NCI-H524 treated with DMSO at 0.1 percent for 48 hours (cell line): ENCODE data around the gene B3GNT7.
"Not testable (repeated sequence)": the region's sequence is repeated elsewhere in the genome, so short reads cannot be mapped to it uniquely, and the experiment has no call there.

Experiments used
- DNase-seq: peaks from one replicate; lab custom pipeline; 2025; lab: John Stamatoyannopoulos, UW

Gene B3GNT7

DNA sequence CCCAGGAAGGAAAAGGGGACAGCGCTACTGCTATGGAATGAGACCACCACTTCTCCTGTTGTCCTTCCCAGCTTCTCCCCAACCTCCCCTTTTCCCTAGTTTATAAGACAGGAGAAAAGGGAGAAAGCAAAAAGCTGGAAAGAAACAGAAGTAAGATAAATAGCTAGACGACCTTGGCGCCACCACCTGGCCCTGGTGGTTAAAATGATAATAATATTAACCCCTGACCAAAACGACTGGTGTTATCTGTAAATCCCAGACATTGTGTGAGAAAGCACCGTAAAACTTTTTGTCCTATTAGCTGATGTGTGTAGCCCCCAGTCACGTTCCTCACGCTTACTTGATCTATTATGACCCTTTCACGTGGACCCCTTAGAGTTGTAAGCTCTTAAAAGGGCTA lies 5.2 kb downstream of the B3GNT7 start:
- not testable (repeated sequence) for DNase-seq

- not testable (repeated sequence) for DNase-seq
Observed at GRCh38 chr2:231401101-231401500, 5.6 kb downstream of the B3GNT7 start.

GRCh38 chr2:231403421-231404182 lies 8.1 kb downstream of the B3GNT7 start:
- not testable (repeated sequence) for DNase-seq

GRCh38 chr2:231404183-231404578 lies 8.7 kb downstream of the B3GNT7 start:
- not testable (repeated sequence) for DNase-seq

DNA sequence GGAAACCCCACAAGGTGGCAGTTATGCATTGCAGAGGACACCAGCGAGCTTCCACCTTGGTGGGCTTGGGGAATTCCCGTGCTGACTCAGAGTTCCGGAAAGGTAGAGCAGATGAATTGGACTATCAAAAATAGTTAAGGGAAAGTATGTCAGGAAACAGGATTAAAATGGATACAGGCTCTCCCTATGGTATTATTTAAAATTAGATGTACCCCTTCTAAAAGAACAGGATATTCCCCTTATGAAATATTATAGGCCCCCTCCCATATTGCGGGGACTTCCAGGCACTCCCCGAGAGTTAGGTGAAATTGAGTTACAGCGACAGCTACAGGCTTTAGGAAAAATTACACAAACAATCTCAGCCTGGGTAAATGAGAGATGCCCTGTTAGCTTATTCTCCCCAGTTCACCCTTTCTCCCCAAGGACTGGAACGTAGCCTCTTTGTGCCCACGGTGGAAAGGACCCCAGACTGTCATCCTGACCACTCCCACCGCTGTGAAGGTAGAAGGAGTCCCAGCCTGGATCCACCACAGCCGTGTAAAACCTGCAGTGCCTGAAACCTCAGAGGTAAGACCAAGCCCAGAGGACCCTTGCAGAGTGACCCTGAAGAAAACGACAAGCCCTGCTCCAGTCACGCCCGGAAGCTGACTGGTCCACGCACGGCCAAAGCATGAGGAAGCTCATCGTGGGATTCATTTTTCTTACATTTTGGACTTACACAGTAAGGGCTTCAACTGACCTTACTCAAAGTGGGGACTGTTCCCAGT lies 10.3 kb downstream of the B3GNT7 start:
- DNase-seq, result not testable (repeated sequence)

DNA sequence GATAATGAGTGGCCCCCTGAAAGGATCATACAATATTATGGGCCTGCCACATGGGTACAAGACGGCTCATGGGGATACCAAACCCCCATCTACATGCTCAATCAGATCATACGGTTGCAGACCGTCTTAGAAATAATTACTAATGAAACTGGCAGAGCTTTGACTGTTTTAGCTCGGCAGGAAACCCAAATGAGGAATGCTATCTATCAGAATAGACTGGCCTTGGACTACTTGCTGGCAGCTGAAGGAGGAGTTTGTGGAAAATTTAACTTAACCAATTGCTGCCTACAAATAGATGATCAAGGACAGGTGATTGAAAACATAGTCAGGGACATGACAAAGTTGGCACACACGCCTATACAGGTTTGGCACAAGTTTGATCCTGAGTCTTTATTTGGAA lies 12.2 kb downstream of the B3GNT7 start:
- not testable (repeated sequence) for DNase-seq

- DNase-seq, result not testable (repeated sequence)
Observed at GRCh38 chr2:231408304-231408703, 12.8 kb downstream of the B3GNT7 start.

DNA sequence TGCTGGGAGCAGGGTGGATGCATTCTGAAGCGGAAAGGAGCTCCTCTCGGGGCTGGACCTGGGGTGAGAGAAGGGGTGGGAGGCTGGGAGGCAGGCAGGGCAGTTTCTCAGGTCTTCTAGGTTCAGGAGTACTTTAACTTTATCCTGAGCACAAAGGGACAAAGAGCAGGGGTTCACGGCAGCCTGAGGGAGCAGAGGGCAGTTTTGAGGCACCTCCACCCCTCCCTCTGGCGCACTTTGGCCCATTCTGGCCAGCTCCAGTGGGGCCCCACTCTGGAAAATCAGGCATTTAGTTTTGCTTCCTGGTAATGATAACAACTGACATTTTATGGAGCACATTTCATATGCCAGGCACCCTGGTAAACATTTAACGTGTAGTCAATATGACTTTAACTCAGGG lies 14.3 kb downstream of the B3GNT7 start:
- no peak for DNase-seq

DNA sequence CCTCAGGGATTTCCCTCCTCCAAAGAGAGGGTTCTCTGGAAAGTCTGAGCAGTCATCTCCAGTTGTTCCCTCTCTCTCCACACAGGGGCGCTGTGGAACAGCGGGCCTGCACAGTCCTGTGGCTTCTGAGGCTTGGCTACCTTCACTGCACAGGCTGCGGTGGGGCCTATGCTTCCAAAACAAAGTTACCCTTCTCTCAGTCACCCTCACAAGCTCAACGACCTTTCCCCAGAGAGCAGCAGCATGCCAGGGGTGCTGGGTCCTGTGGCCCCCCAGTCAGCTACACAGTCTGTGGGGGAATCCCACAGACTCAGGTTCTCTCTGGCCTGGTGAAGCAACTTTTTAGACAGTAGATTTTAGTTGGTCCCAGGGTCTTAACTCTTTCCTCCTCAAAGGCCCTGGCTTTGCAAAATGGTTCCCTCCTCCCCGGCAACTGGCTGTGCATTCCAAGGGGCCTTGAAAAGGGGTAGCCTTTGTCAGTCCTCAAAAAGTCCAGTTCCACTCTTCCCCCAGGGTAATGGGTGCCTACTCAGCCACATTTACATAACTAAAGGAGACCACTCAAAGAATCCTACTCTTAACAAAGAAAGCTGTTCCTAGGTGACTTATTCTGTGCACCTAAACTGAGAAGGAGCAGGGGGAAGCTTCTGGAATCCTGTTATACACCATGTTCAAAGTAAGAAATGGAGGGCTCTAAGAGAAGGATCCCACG lies 14.9 kb downstream of the B3GNT7 start:
- DNase-seq, result no peak

- DNase-seq, result no peak
Observed at GRCh38 chr2:231411237-231411636, 15.7 kb downstream of the B3GNT7 start.

GRCh38 chr2:231411831-231412617 lies 16.5 kb downstream of the B3GNT7 start:
- no peak for DNase-seq

DNA sequence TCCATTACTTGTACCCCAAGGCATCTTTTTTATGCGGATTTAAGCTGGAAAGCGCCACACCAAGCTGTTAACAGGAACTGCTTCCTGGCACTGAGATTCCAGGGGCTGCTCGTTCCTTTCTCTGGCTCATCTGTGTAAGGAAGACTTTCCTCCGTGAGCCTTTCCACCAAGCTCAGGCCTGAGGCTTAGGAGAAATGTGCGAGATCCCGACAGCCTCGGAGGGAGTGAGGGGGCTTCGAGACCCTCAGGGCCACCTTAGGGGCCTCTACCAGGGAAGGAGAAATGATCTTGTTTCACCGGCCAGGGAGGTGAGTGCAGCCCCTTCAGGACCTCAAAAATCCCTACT lies 17.1 kb downstream of the B3GNT7 start:
- no peak for DNase-seq

DNA sequence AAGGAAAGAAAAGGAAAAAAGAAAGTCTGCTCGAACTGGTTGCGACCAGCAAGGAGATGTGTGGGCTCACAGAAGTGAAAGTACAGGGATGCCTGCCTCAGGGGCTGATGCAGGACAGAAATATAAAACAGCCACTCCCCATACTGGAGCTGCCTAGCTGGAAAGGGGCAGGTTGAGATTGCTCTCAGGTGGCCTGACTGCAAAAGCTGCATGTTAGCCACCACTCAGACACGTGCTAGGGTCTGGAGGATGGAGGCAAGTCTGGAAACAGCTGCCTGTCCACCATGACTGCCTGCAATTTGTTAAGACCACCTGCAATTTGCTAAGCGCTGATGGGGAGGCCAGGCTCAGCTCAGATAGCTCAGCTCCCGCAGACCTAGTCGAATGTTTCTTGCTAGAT lies 17.9 kb downstream of the B3GNT7 start:
- DNase-seq, result no peak

DNA sequence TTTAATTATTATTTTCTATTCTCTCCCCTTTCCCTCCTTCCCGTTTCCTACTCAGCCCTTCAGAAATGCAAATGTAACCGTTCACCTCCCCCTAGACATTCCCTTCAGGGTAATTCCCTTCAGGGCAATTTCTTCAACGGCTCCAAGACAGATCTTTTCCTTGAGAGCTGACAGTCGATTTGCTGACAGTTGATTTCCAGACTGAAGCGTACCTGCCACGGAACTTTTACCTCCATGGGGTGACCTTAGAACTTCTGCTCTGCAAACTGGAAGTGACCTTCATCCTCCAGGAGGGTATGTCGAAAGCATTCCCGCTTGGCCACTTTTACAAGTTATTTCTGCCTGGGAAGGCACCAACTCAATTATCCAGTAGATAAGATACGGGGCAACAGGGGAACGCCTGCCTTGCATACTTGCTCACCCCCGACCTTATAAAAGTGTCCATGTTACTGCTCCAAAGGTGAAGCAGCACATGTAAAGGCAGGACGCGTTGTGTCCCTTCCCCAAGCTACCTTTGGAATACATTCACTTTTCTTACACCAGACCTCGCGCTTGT lies 18.5 kb downstream of the B3GNT7 start:
- DNase-seq, result no peak

DNA sequence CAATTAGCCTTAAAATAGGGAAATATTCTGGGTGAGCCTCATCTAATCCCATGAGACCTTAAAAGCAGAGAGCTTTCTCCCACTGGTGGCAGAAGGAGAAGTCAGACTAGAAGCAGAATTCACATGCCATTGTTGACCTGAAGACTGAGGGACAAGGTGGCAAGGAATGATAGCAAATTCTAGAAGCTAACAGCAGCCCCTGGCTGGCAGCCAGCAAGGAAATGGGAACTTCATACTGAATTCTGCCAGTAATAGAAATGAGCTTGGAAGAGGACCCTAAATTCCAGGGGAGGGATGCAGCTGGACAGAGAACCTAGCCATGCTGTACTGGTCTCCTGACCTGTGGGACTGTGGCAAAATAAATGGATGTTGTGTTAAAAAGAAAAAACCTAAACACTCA lies 19.5 kb downstream of the B3GNT7 start:
- DNase-seq, result no peak

DNA sequence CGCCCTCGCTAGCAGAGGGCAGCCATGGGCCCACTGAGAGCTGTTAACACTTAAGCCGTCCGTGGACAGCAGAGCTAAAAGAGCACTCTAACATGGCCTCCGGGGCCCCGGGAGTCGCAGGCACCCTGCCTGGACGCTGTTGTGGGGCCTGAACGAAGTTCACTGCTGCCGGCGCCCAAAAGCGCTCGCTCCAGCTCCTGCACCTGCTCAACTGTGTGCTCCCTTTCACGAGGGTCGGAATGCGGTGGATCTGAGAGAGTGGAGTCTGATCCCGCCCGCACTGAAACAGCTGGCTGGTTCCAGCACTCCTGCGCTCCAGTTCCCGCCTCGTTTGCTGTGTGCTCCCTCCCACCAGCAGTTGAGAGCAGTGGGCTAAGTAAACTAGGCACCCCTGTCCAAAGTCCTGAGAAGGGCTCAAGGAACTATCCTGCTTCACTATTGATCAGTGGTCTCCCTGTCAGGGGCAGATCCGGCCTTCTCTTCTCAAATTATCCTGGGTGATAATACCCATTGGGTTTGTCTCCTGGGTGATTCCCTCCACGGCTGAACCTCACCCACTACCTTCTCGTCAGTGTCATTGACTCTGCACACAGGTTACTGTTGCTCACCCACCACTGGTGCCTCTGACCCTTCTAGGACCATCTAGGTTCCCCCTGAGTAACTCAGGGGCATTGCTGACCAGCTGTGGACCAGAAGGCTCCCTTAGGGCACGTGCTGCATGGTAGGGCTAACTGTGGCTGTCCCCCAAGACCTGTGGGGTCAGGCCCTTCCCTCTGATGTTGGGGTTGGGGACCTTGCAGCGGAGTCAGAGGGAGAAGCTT lies 23.5 kb downstream of the B3GNT7 start:
- DNase-seq, result no peak

- DNase-seq, result no peak
Observed at GRCh38 chr2:231421051-231421580, 25.6 kb downstream of the B3GNT7 start.

GRCh38 chr2:231422056-231422455 lies 26.5 kb downstream of the B3GNT7 start:
- DNase-seq, result no peak

DNA sequence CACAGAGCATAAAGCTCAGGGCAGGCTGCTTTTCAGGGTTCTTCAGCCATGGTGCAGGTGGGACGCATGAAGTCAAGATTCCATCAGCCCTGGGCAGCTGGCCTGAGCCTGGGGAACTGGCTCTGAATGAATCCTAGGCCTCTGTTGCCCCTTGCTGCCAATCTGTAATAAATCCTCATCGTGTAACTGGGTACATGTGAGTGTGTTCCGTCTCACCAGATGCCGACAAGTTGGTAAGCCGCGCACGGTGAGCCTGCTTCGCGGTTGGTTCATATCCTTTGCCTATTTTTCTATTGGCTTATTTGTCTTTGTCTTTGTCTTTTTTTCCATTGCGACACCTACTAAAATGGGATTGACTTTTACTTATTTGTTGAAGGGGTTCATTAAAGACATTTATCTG lies 27.7 kb downstream of the B3GNT7 start:
- DNase-seq, result no peak

DNA sequence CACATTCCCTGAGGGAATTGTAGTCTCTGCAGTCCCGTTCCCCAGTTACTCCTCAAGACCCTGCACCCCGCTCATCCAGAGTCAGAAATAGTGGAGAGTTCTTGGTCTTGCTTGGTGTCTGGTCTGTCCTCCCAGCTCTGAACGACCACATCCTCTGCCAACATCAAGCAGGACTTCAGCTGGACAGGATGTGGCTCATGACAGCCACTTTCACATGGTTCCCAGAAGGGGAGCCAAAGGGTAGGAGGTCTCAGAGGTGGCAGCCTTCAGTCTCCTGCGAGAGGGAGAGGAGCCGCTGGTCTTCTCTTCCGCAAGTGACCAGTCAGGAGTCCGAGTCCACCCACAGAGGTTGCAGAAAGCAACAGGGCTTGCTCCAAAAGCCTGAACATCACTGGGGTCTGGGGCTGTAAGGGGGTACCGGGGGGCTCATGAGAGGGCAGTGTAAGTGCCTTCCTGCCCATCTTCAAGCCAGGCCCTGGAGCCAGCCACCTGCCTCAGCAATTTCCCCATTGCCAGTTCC lies 29.8 kb downstream of the B3GNT7 start:
- DNase-seq, result no peak
